ENCODE results near the gene GABARAPL1.

DNA sequence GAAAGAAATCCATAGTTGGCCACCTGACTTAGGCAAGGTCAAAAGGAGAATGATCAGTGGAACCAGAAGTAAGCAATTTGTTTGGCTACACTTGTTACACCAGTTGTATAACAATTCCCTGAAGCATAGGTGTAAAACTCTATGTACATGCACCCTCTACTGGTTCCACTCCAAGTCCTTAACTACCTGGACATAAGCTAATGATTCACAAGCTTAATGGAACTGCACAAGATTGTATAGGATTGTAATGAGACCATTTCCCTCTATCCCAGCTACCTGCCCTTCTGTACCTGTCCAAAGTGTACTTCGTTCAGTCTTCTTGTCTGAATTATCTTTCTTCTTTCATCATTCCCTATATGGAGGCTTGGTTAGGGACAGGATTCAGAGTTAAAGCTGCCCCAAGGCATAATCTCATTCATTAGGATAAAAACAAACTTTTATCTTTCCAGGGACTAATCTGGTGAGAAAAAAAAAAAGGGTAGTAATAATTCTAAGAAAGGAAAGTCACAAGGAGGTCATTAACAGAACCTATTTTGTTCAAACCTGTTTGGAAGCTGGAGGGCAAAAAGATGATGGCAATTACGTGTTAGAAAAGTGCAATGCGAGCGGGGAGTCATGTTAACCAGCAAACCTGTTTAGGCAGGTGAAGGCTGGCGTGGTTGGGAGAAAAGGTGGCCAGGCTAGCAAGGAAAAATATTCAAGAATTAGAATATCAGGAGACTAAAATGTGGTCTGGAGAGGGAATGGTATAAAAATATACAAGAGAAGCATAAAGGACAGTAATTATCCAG lies 36.6 kb upstream of the GABARAPL1 start:
- TF ChIP-seq, protein P1, sequence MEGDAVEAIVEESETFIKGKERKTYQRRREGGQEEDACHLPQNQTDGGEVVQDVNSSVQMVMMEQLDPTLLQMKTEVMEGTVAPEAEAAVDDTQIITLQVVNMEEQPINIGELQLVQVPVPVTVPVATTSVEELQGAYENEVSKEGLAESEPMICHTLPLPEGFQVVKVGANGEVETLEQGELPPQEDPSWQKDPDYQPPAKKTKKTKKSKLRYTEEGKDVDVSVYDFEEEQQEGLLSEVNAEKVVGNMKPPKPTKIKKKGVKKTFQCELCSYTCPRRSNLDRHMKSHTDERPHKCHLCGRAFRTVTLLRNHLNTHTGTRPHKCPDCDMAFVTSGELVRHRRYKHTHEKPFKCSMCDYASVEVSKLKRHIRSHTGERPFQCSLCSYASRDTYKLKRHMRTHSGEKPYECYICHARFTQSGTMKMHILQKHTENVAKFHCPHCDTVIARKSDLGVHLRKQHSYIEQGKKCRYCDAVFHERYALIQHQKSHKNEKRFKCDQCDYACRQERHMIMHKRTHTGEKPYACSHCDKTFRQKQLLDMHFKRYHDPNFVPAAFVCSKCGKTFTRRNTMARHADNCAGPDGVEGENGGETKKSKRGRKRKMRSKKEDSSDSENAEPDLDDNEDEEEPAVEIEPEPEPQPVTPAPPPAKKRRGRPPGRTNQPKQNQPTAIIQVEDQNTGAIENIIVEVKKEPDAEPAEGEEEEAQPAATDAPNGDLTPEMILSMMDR (IDR thresholded peaks at IDR 0.05), result no peak
- TF ChIP-seq, protein P2, sequence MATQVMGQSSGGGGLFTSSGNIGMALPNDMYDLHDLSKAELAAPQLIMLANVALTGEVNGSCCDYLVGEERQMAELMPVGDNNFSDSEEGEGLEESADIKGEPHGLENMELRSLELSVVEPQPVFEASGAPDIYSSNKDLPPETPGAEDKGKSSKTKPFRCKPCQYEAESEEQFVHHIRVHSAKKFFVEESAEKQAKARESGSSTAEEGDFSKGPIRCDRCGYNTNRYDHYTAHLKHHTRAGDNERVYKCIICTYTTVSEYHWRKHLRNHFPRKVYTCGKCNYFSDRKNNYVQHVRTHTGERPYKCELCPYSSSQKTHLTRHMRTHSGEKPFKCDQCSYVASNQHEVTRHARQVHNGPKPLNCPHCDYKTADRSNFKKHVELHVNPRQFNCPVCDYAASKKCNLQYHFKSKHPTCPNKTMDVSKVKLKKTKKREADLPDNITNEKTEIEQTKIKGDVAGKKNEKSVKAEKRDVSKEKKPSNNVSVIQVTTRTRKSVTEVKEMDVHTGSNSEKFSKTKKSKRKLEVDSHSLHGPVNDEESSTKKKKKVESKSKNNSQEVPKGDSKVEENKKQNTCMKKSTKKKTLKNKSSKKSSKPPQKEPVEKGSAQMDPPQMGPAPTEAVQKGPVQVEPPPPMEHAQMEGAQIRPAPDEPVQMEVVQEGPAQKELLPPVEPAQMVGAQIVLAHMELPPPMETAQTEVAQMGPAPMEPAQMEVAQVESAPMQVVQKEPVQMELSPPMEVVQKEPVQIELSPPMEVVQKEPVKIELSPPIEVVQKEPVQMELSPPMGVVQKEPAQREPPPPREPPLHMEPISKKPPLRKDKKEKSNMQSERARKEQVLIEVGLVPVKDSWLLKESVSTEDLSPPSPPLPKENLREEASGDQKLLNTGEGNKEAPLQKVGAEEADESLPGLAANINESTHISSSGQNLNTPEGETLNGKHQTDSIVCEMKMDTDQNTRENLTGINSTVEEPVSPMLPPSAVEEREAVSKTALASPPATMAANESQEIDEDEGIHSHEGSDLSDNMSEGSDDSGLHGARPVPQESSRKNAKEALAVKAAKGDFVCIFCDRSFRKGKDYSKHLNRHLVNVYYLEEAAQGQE (IDR thresholded peaks at IDR 0.05; ENCODE audit: insufficient read depth in 1 of 2, low read depth in 2 of 2, low read length in 1 of 2), result no peak

Data from Panc1 (cell line).